ENCODE results near the gene YIF1A.
"Not testable (repeated sequence)": the region's sequence is repeated elsewhere in the genome, so short reads cannot be mapped to it uniquely, and the experiment has no call there.

YIF1A gene

GRCh38 chr11:66285250-66285947, 3.5 kb downstream of the YIF1A start:
- no peak for DNase-seq

GRCh38 chr11:66284526-66285078, 4.3 kb downstream of the YIF1A start:
- DNase-seq: no peak

DNA sequence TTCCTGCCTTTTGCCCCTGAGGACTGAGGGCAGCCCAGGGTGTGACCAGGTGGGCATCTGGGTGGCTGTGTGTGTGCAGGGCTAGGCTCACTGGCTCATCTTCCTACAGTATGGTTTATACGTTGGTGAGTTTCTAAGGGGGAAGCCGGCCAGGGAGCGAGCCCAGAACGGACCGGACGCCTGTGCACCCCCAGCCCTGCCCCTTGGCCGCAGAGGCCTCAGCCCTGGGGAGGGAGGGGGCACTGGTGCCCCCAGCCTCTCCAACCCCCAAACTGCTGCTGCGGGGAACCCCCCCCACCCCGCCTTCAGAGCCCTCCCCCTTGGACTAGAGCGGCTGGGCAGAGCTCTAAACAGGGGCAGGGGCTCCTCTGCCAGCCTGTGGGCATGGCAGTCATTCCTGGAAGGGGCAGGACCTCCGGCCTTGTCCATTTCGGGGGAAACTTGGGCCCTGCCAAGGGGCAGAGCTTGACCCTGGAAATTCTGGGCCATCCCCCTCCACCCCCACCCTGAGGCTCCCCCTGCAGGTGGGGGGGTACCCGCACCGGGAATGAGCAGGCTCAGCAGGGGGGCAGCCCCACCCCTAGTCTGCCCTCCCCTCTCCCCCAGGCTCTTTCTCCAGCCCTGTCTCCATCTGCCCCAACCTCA, 5.4 kb downstream of the YIF1A start:
- no peak for DNase-seq

DNA sequence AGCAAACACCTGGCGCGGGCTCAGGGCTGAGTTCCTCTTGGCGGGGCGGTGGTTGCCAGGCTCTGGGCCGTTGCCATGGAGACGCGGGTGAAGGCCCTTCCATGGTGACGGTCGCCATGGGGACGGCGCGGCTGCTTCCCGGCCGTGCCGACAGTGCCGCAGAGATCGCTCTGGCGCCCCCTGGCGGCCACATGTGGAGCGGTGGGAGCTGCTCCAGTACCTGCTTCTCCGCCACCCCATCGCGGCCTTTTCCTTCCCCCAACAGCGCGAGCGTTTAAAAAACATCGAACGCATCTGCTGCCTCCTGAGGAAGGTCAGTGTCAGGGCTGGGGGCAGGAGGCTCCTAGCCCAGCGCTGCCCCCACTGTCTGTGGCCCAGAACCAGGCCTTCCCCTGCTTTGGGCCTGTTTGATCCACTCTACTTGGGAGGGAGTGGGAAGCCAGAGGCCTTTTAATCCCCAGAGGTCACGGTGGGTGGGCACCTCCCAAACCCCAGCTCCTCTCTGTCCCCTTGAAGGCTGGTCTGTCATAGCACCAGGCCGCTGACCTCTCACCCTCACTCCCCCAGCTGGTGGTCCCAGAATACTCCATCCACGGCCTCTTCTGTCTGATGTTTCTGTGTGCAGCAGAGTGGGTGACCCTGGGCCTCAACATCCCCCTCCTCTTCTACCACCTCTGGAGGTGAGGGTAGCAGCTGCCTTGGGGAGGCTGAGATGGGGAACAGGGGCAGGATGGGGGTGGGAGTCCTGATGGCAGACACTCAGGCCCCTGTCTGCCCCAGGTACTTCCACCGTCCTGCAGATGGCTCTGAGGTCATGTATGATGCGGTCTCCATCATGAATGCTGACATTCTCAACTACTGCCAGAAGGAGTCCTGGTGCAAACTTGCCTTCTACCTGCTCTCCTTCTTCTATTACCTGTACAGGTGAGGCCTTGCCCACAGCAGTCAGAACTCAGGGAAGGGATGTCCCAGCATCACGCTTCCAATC, 6.2 kb downstream of the YIF1A start:
- DNase-seq: peak; percentile 87 to 92

GRCh38 chr11:66281776-66282467, 7.0 kb downstream of the YIF1A start:
- no peak for DNase-seq

GRCh38 chr11:66281001-66281400, 7.9 kb downstream of the YIF1A start:
- no peak for DNase-seq

DNA sequence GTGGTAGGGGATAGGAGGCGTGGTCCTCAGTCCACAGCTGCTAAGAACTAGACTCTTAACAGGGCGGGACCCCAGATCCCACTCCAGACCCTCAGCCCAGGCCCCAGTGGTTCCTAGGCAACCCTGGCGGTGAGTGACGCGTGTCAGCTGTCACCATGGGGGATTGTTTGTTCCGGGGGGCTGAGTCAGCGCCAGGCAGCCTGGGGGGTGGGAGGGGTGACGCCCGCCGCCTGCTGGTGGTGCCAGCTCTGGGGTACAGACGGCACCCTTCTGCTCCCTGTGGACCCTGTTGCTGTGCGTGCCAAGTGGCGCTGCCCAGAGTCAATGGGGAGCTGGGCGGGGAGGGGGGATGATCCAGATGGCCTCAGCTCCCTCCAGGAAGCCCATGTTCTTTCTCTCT, 8.5 kb downstream of the YIF1A start:
- DNase-seq: no peak

GRCh38 chr11:66279092-66279734, 9.7 kb downstream of the YIF1A start:
- no peak for DNase-seq

- DNase-seq: no peak
These were observed 10.4 kb downstream of the YIF1A start for GRCh38 chr11:66278363-66279091.

DNA sequence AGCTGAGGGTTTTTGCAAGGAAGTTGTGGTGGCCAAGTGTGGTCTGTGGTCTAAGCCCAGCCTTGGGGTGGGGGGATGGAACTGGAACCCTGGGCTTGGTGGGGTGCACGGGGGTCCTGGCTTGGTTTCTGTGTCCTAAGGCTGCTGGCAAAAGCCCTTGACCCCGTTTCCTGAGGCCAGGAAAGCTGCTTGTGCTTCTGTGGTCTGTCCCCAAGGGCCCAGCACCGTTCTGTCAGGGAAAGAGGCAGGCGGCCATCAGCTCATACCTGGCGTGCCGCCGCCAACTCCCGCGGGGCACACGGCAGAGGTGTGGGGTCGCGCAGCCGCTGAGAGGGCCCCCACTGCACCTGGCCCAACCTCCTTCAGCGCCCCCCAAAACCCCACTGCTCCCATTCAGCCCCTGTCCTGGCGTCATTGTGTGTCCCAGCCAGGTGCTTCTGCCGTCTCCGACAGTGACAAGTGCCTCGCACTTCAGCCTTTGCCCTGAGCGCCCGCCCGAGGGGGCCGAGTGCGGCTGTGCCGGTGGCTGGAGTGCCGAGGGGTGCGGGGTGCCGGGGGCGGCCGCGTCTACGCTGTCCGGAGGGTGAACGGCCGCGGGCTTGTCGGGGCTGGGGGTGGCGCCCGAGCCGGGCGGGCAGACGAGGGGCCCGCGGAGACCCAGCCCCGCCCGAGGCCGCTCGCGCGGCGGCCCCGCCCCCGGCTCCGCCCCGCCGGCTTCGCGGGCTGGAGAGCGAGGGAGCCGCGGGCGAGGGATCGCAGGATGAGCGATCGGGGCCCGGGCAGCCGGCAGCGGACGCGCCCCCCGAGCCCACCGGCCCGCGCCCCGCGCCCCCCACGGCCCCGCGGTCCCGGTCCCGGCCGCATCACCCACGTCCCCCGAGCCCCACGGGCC, 11.2 kb downstream of the YIF1A start, which contains the start of gene CNIH2:
Gene CNIH2, plus strand, starts transcription at position 705 of the 892 bp plus-strand sequence. CDS start 282 bp downstream, outside the sequence.
- DNase-seq: no peak

GRCh38 chr11:66277064-66277463, 11.9 kb downstream of the YIF1A start:
- DNase-seq: not testable (repeated sequence)

GRCh38 chr11:66276619-66277018, 12.3 kb downstream of the YIF1A start:
- not testable (repeated sequence) for DNase-seq

DNA sequence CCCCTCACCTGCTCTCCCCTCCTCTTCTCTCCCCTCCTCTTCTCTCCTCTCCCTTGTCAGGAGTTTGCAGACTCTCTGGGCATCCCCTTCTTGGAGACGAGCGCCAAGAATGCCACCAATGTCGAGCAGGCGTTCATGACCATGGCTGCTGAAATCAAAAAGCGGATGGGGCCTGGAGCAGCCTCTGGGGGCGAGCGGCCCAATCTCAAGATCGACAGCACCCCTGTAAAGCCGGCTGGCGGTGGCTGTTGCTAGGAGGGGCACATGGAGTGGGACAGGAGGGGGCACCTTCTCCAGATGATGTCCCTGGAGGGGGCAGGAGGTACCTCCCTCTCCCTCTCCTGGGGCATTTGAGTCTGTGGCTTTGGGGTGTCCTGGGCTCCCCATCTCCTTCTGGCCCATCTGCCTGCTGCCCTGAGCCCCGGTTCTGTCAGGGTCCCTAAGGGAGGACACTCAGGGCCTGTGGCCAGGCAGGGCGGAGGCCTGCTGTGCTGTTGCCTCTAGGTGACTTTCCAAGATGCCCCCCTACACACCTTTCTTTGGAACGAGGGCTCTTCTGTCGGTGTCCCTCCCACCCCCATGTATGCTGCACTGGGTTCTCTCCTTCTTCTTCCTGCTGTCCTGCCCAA, 12.8 kb downstream of the YIF1A start:
- no peak for DNase-seq

DNA sequence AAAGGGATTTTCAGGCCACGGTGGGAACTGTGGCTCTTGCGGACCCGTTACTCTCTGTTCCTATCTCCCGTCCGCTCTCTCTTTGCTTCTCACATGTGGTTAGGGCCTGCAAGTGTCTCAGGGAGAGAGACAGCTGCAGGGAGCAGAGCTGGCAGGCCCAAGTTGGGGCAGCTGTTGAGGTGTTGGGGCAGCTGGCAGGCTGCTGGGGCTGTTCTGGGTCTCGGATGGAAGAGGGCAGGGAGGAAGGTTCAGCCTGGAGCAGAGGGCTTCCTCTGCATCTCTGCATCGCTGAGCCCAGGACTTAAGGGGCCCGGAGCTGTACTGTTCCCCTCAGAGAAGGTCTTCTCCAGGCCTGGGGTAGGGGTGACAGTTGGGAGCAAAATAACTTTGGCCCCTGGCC, 13.5 kb downstream of the YIF1A start:
- no peak for DNase-seq

DNA sequence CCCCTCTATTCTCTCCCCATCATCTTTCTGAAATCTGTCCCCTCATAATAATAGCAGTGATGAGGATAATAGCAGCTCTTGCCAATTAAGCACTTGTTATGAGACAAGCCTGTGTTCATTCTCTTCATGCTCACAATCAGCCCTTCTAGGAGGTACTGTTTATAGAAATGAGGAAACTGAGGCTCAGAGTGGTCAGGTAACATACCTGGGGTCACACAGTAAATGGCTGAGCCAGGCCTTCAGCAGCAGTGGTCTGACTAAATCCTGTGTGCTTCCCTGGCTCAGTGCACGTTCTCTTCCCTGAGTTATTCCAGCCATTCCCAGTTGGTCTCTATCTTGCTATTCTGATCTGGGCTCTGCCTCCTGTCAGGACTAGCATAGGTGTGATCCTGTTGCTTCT, 14.7 kb downstream of the YIF1A start:
- DNase-seq: no peak

DNA sequence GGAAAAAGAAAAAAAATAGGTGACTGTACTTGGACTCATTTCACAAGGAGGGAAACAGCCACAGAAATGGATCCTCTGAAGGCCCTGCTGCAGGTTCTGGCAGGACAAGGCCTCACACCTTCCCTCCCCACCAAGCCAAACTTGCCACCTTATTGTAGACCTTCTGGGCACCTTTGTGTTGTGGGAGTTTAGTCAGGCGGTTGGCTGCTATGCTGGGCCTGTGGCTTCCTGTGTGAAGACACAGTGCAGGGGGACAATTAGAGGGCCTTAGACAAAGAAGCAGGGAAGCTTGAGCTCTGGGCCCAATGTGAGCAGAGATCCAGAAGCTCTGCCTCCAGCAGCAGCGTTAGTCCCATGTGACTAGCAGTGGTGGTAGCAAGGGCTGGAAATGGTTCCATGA, 16.3 kb downstream of the YIF1A start:
- DNase-seq: no peak

DNA sequence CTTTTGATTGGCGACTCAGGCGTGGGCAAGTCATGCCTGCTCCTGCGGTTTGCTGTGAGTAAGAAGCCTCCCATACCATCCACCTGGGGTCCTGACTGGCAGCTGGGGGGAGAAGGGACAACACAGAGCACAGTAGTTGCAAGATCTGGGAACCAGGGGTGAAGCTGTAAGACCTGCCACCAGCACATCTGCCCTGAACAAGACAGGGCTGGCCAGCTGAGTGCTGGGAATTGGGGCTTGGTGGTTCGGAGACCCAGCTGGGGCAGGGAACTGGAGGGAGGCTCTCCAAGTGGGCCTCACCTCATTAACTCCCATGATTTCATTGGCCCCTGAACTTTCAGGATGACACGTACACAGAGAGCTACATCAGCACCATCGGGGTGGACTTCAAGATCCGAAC, 17.1 kb downstream of the YIF1A start:
- no peak for DNase-seq

GRCh38 chr11:66268952-66269905, 19.7 kb downstream of the YIF1A start:
- peak; percentile 13 to 21 for DNase-seq
